ENCODE data around the gene VAX1.
"Not testable (repeated sequence)": the region's sequence is repeated elsewhere in the genome, so short reads cannot be mapped to it uniquely, and the experiment has no call there.

Gene VAX1

GRCh38 chr10:117094856-117095255, 43.2 kb downstream of the VAX1 start:
- in situ Hi-C loops (cut with MboI; ENCODE audit: low pct_unique_long_range_greater_than_20kb, low sequenced_read_pairs, unreplicated experiment), result no loop called here
- no peak for DNase-seq (ENCODE audit: low spot score)
- TF ChIP-seq, protein P1, sequence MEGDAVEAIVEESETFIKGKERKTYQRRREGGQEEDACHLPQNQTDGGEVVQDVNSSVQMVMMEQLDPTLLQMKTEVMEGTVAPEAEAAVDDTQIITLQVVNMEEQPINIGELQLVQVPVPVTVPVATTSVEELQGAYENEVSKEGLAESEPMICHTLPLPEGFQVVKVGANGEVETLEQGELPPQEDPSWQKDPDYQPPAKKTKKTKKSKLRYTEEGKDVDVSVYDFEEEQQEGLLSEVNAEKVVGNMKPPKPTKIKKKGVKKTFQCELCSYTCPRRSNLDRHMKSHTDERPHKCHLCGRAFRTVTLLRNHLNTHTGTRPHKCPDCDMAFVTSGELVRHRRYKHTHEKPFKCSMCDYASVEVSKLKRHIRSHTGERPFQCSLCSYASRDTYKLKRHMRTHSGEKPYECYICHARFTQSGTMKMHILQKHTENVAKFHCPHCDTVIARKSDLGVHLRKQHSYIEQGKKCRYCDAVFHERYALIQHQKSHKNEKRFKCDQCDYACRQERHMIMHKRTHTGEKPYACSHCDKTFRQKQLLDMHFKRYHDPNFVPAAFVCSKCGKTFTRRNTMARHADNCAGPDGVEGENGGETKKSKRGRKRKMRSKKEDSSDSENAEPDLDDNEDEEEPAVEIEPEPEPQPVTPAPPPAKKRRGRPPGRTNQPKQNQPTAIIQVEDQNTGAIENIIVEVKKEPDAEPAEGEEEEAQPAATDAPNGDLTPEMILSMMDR (IDR thresholded peaks at IDR 0.05; ENCODE audit: extremely low read depth, insufficient read depth, missing control alignments), result no peak

- TF ChIP-seq, protein P1 (IDR thresholded peaks at IDR 0.05; ENCODE audit: extremely low read depth, insufficient read depth, missing control alignments), result no peak
- DNase-seq (ENCODE audit: low spot score), result no peak
- in situ Hi-C loops (cut with MboI; ENCODE audit: low pct_unique_long_range_greater_than_20kb, low sequenced_read_pairs, unreplicated experiment), result no loop called here
These were observed 45.7 kb downstream of the VAX1 start for GRCh38 chr10:117092386-117092785.

DNA sequence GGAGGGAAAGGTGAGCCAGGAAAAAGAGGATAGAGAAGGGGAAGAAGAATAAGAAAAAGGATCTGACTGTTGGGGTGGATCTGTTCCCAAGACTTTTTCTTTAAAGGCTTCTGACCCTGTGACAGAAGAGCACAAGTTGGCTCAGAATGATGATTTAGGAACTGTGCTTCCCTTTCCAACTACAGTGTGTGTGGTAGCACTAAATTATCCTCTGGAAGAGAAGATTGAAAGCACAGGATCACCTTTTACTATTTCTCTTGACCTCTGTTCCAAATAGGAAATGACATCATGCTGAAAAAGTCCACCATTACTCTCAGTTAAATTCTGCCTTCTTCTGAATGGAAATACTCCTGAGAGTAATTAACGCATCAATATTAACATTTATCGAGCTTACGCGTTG, 47.2 kb downstream of the VAX1 start:
- no peak for DNase-seq (ENCODE audit: low spot score)
- in situ Hi-C loops (cut with MboI; ENCODE audit: low pct_unique_long_range_greater_than_20kb, low sequenced_read_pairs, unreplicated experiment), result no loop called here
- TF ChIP-seq, protein P1 (IDR thresholded peaks at IDR 0.05; ENCODE audit: extremely low read depth, insufficient read depth, missing control alignments), result no peak

- in situ Hi-C loops (cut with MboI; ENCODE audit: low pct_unique_long_range_greater_than_20kb, low sequenced_read_pairs, unreplicated experiment), result no loop called here
These were observed 50.5 kb downstream of the VAX1 start for GRCh38 chr10:117087521-117087920.

GRCh38 chr10:117086546-117086945, 51.5 kb downstream of the VAX1 start:
- DNase-seq (ENCODE audit: low spot score), result no peak
- TF ChIP-seq, protein P1 (IDR thresholded peaks at IDR 0.05; ENCODE audit: extremely low read depth, insufficient read depth, missing control alignments), result no peak
- in situ Hi-C loops (cut with MboI; ENCODE audit: low pct_unique_long_range_greater_than_20kb, low sequenced_read_pairs, unreplicated experiment), result no loop called here

More at GRCh38 chr10:117087521-117087920, 50.5 kb downstream of the VAX1 start:
- no peak for DNase-seq (ENCODE audit: low spot score)
- TF ChIP-seq, protein P1 (IDR thresholded peaks at IDR 0.05; ENCODE audit: extremely low read depth, insufficient read depth, missing control alignments), result no peak

GRCh38 chr10:117084421-117085246, 53.4 kb downstream of the VAX1 start:
- in situ Hi-C loops (cut with MboI; ENCODE audit: low pct_unique_long_range_greater_than_20kb, low sequenced_read_pairs, unreplicated experiment); DNase-seq (ENCODE audit: low spot score): not testable (repeated sequence)
